ENCODE results near the gene C10orf143. TPM values are rescaled to one million over a fixed set of nuclear protein-coding genes. Genes with fewer than 3 reads are reported as not detected.

The C10orf143 gene
- total RNA-seq: 1.0 and 1.1 TPM in 2 replicates

GRCh38 chr10:130110246-130111112 lies at the start of gene C10orf143:
Gene C10orf143, minus strand, starts transcription at chr10:130110830. Its CDS starts 58 bp downstream, at chr10:130110772.

DNA sequence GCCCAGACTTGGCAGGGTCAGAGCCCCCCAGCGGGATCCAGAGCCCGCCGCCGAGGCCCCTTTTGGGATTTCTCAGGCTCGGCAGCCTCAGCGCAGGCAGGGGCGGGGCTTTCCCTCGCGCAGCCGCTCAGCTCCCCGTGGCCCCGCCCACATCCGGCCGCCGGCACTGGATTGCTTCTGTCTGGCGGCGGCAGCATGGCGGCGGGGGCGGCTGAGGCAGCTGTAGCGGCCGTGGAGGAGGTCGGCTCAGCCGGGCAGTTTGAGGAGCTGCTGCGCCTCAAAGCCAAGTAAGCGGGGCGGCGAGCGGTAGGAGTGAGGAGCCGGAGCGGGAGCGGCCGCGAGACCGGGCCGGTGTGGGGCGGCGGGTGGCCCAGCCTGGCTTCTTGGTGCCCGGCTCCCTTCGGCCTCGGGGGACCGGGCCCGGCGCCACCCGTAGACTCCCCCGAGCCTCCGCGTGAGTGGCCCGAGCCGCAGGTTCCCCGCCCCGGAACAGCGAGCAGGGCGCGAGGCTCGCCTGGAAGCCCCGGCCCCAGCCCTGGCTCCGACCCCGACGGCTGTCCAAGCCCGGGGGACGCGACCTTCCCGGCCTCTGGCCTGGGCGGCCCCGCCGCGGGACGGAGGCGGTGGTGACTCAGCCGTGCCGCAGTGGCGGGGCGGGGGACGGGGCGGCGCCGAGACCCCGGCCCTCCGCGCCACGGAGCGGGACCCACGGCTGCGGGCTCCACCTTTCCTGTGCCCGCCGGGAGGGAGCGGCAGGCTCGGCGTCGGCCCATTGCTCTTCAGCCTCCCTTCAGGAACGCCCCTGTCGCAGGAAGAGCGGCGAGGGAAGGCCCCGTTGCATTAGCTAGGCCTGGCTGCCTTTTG lies 25.8 kb upstream of the C10orf143 start, which contains the start of gene GLRX3:
Gene GLRX3, plus strand, starts transcription at position 166 of the 864 bp plus-strand sequence. Its CDS starts 30 bp downstream, at position 196.

Other genes starting within 250 kb of the C10orf143 start
- gene EBF3, start 146.6 kb downstream of the C10orf143 start, total RNA-seq: 9.0 and 18.0 TPM in 2 replicates
- gene GLRX3, start 25.6 kb upstream of the C10orf143 start, total RNA-seq: 52.1 and 67.0 TPM in 2 replicates

Data from bronchial smooth muscle cell (primary cell).